Measurements from ENCODE around the gene CER1. TPM values are rescaled to one million over a fixed set of nuclear protein-coding genes. Genes with fewer than 3 reads are reported as not detected.

Gene CER1
- total and polyA plus RNA-seq, 2 of the 4 experiments (the other 2 are of a cell fraction) = not detected

GRCh38 chr9:14677396-14677795 is 45.1 kb downstream of the CER1 start:
- CTCF ChIA-PET = interaction anchor here (1.4 kb wide), 1 partner anchor 16 kb away, joined by 6 read pairs; no protein-coding TSS in a partner anchor
- Histone ChIP-seq H3K27me3 (ENCODE audit: control insufficient read depth, insufficient read depth, low read length) (no peaks in the 10 kb centered on the region), H3K23ac (ENCODE audit: low read depth, low read length) (no peak overlapping the region)

More at GRCh38 chr9:14677396-14677795, 45.1 kb downstream of the CER1 start:
- no peak overlapping the region for H3K4me2 ChIP-seq (ENCODE audit: low read depth, low read length)
- H3K9ac ChIP-seq (ENCODE audit: low read depth, low read length) = no peak overlapping the region
- H4K91ac ChIP-seq (ENCODE audit: insufficient read depth, low read depth, low read length) = no peak overlapping the region
- dilution Hi-C loops (cut with HindIII; ENCODE audit: low sequenced_read_pairs, unreplicated experiment) = no loop called here
- no peak overlapping the region for H3K18ac ChIP-seq (ENCODE audit: low read depth, low read length)
- no peak overlapping the region for H2AFZ ChIP-seq (replicated peaks; ENCODE audit: low read length, poor library complexity)
- POLR2A ChIA-PET (ENCODE audit: unreplicated experiment) = no interaction called here
- peaks cover 6% of the 10 kb centered on the region in 2 experiments; a peak in 3 of 4 replicates for H3K79me1 ChIP-seq (ENCODE audit: low read depth in 1 of 2, low read length in 2 of 2)
- H3K9me3 ChIP-seq (ENCODE audit: control insufficient read depth, insufficient read depth, low read length) = no peaks in the 10 kb centered on the region
- H3K9me1 ChIP-seq (ENCODE audit: insufficient read depth, low read length) = 0 out of 2 replicates have a peak, but pooled peaks cover under 1% of the 10 kb centered on the region
- no peak overlapping the region for H2BK120ac ChIP-seq (ENCODE audit: low read depth, low read length)
- H3K4me1 ChIP-seq (ENCODE audit: control insufficient read depth, insufficient read depth, low read length) = no peaks in the 10 kb centered on the region
- WGBS, 2 experiments (ENCODE audit: extremely low coverage in 2 of 2, insufficient read length in 1 of 2) = no CpG with 5 or more reads among the region's 2 CpGs
- no peak for DNase-seq
- H3K36me3 ChIP-seq (ENCODE audit: control insufficient read depth, insufficient read depth, low read length) = peaks cover 1% of the 10 kb centered on the region
- H2BK15ac ChIP-seq (ENCODE audit: low read depth, low read length) = no peak overlapping the region
- no peak overlapping the region for H2AK5ac ChIP-seq (ENCODE audit: low read depth, low read length)
- no peak overlapping the region for H3K27ac ChIP-seq (ENCODE audit: insufficient read depth, low read length)
- H4K20me1 ChIP-seq (ENCODE audit: insufficient read depth, low read length) = no peaks in the 10 kb centered on the region
- H2BK20ac ChIP-seq (ENCODE audit: low read depth, low read length) = no peak overlapping the region
- BruUV-seq (replicated peaks) = no TSS peak
- H2AK9ac ChIP-seq (replicated peaks; ENCODE audit: low read depth, low read length, poor library complexity) = no peak overlapping the region
- no peak overlapping the region for H2BK5ac ChIP-seq (ENCODE audit: low read depth, low read length, poor library complexity, severe bottlenecking)
- no peak overlapping the region for H3K56ac ChIP-seq (ENCODE audit: extremely low read depth, insufficient read depth, low read length)
- no peak for TF ChIP-seq BHLHE40 (IDR thresholded peaks at IDR 0.05; ENCODE audit: low read depth, low read length)
- TF ChIP-seq FOS (IDR thresholded peaks at IDR 0.05; ENCODE audit: low read depth, low read length) = no peak
- TF ChIP-seq MAFK (IDR thresholded peaks at IDR 0.05; ENCODE audit: low read depth, low read length) = no peak
- no peak for TF ChIP-seq MAZ (IDR thresholded peaks at IDR 0.05; ENCODE audit: borderline replicate concordance, low read depth, low read length)
- TF ChIP-seq RFX5 (IDR thresholded peaks at IDR 0.05; ENCODE audit: low read depth, low read length) = no peak
- no peak for TF ChIP-seq SMC3 (IDR thresholded peaks at IDR 0.05; ENCODE audit: low read depth, low read length)
- TF ChIP-seq CHD1 (IDR thresholded peaks at IDR 0.05; ENCODE audit: low read depth, low read length) = no peak
- TF ChIP-seq, protein P1, sequence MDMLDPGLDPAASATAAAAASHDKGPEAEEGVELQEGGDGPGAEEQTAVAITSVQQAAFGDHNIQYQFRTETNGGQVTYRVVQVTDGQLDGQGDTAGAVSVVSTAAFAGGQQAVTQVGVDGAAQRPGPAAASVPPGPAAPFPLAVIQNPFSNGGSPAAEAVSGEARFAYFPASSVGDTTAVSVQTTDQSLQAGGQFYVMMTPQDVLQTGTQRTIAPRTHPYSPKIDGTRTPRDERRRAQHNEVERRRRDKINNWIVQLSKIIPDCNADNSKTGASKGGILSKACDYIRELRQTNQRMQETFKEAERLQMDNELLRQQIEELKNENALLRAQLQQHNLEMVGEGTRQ (IDR thresholded peaks at IDR 0.05; ENCODE audit: low read depth, low read length) = no peak
- TF ChIP-seq RAD21 (IDR thresholded peaks at IDR 0.05; ENCODE audit: low read length) = no peak
- no peak for TF ChIP-seq POLR2A (IDR thresholded peaks at IDR 0.05; ENCODE audit: low read depth, low read length)
- no peak for TF ChIP-seq CEBPB (IDR thresholded peaks at IDR 0.05; ENCODE audit: low read depth, low read length)
- TF ChIP-seq NFE2L2 (IDR thresholded peaks at IDR 0.05; ENCODE audit: low read depth, low read length) = no peak
- TF ChIP-seq ELK1 (IDR thresholded peaks at IDR 0.05; ENCODE audit: borderline replicate concordance, low read depth, low read length) = no peak
- TF ChIP-seq, protein P2, sequence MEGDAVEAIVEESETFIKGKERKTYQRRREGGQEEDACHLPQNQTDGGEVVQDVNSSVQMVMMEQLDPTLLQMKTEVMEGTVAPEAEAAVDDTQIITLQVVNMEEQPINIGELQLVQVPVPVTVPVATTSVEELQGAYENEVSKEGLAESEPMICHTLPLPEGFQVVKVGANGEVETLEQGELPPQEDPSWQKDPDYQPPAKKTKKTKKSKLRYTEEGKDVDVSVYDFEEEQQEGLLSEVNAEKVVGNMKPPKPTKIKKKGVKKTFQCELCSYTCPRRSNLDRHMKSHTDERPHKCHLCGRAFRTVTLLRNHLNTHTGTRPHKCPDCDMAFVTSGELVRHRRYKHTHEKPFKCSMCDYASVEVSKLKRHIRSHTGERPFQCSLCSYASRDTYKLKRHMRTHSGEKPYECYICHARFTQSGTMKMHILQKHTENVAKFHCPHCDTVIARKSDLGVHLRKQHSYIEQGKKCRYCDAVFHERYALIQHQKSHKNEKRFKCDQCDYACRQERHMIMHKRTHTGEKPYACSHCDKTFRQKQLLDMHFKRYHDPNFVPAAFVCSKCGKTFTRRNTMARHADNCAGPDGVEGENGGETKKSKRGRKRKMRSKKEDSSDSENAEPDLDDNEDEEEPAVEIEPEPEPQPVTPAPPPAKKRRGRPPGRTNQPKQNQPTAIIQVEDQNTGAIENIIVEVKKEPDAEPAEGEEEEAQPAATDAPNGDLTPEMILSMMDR (conservative IDR thresholded peaks at IDR 0.05; ENCODE audit: low read depth, low read length) = no peak
- TF ChIP-seq RCOR1 (IDR thresholded peaks at IDR 0.05; ENCODE audit: insufficient replicate concordance, low read length) = no peak
- no peak for TF ChIP-seq MXI1 (IDR thresholded peaks at IDR 0.05; ENCODE audit: borderline replicate concordance, low read depth, low read length)
- H4K8ac ChIP-seq (ENCODE audit: low read depth in 2 of 2, low read length in 2 of 2) = no peak overlapping the region
- intact Hi-C loops (cut with micrococcal nuclease) = no loop called here
- no peak for ATAC-seq (ENCODE audit: low read depth)
- no peak overlapping the region for H3K4ac ChIP-seq (ENCODE audit: low read depth, low read length)
- no peak overlapping the region for H3K14ac ChIP-seq (replicated peaks; ENCODE audit: low read depth, low read length)
- H4K5ac ChIP-seq (ENCODE audit: low read depth, low read length) = no peak overlapping the region
- H3K4me3 ChIP-seq (ENCODE audit: insufficient read depth, low read depth, low read length) = no peak overlapping the region
- in situ Hi-C loops (cut with MboI; ENCODE audit: low sequenced_read_pairs) = no loop called here

Measured in IMR-90 (cell line).